NCI-H510A treated with DMSO at 0.1 percent for 48 hours (cell line): ENCODE results near the gene DNMT3B.
"Not testable (repeated sequence)": the region's sequence is repeated elsewhere in the genome, so short reads cannot be mapped to it uniquely, and the experiment has no call there.

Experiments used
- DNase-seq: peaks from one replicate; lab custom pipeline; 2025; lab: John Stamatoyannopoulos, UW

Gene DNMT3B

DNA sequence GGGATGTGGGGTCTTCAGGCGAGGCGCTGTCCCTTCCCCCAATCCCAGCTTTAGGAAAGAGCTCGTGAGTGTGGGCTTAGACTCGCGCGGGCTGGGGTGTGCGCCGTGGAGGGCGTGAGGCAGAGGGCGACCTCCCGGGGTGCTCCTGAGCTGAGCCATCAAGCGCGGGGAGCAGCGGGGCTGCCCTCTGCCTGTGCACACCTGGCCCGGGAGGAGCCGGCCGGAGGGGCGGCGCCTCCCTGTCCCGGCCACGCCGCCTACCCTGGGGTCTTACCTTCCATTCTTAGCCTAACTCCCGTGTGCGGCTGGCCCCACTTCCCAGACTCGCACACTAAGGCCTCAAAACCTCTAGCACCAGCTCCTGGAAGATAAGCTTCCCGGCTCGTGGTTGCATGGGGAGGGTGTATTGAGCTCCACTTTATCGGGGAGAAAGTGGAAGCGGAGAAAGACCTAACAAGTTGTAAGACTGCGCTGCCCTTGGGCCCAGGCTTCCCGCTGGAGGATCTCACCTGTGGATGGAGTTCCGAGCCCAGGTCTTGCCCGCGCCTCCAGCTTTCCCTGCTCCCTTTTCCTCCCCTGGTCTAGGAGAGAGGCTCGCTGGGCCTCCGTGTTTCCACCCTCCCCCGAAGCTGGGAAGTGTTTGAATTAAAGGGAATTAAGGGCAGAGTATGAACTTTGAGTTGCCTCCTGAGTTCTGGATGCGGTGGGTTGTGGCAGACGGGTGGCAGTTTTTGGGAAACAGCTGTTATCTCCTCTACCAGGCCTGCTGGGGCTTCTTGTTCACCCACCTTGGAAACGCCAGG, 1.2 kb downstream of the DNMT3B start:
- peak; percentile 44 for DNase-seq

DNA sequence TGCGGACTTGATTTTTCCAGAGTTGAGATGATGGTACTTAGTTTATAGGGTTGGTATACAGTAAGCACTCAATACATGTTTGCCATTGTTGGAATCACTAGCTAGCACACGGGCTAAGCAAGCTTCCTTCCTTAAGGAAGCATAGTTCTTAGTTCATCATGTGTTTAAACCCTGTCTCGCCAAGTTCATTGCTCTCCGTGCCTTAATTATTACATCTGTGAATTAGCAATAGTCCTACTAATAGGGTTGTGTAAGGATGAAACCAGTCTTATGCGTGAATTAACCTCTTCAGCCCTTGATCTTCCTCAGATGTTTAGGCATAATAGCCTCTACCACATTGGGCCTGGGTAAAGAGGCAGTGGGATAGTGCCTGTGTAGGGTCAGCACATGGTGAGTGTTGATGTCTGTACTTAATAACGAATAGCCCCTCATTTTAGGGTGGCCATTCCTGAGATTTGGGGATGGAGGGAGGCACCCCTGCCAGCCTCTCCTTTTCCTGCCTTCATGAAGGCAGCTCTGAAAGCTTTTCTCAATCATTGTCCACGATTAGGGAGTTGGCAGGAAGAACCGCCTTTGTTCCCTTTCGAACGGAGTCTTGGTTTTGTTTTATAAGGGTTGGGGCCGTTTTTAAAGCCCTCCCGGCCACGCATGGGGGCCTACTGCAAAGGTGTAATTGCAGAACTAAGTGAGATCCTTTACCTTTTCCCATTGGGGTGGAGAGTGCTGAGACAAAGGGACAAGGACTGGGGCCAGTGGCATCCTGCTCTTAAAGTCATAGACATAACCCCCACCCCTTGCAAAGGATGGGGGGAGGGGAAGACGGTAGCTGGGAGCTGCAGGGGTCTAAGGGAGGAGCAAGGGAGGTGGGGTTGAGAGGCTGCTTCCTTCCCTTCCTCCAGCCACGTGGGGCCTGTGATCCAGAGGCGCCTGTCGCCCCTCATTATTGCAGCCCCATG, 2.1 kb downstream of the DNMT3B start:
- no peak for DNase-seq

DNA sequence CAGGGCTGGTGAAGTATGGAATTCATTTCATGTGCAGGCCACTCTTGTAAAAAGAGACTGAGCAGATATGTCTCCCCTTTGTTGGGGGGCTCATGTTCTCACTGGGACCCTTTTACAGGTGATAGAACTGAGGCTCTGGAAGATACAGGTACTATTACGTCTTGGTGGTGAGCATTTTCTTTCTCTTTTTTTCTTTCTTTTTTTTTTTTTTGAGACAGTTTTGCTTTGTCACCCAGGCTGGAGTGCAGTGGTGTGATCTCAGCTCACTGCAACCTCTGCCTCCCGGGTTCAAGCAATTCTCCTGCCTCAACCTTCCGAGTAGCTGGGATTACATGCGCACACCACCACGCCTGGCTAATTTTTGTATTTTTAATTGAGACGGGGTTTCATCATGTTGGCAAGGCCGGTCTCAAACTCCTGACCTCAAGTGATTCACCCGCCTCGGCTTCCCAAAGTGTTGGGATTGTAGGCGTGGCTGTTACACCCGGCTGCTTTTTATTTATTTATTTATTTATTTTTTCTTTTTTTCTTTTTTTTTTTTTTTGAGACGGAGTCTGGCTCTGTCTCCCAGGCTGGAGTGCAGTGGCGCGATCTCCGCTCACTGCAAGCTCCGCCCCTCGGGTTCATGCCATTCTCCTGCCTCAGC, 3.2 kb downstream of the DNMT3B start:
- not testable (repeated sequence) for DNase-seq

DNA sequence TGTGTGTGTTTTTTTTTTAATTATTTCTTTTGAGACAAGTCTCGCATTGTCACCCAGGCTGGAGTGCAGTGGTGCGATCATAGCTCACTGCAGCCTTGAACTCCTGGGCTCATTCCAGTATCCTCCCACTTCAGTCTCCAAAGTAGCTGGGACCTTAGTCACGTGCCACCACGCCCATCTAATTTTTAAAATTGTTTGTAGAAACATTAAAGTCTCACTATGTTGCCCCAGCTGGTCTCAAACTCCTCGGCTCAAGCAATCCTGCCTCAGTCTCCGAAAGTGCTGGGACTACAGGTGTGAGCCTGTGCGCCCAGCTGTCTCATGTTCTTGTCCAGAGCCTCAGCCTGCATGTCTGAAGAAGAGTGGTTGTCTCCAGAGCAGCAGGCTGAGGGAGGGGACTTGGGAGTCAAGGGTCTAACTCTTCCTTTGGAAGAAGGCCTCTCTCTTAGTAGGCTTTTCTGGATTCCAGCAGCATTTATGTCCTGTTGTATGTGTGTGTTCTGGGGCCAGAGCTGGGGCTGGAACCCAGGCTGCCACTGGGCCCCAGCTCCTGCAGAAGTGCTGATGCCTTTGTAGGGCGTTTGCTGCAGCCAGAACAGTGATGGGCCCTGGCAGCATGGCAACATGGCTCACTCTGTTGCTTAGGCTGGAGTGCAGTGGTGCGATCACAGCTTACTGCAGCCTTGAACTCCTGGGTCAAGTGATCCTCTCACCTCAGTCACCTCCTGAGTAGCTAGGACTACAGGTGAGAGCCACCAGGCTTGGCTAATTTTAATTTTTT, 5.4 kb downstream of the DNMT3B start:
- DNase-seq, result no peak

DNA sequence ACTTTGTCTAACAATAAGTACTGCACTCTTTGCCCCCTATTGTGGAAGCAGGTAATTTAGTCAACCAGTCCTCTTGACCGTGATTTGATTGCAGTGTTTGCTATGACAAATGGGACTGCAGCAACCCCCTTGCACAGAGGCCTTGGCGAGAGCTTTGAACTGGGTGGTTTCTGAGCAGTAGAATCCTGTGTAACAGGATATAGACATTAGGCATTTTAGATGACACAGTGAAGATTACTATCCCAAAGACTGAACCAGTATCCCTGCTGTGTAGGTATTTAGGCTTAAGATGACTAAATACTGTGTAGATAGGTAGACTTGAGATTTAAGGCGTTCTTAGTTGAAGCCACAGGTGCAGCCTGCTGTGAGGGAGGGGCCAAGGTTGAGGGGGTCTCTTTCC, 9.9 kb downstream of the DNMT3B start:
- DNase-seq, result no peak

DNA sequence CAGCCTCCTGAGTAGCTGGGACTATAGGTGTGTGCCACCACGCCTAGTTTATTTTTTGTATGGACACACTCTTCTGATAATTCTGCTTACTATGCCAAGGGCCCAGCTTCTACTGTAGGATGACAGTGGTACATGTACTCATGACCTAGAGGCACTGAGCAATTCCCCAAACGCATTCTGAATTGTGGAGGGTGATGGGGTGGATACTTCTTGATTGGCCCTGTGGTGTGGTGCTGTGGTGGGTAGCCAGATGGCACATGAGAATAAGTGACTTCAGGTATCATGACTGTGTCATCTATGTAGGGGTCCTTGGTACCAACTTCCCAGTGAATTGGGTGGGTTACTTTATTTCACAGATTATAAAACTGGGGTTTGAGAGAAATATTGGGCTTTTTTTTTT, 11.0 kb downstream of the DNMT3B start:
- no peak for DNase-seq

DNA sequence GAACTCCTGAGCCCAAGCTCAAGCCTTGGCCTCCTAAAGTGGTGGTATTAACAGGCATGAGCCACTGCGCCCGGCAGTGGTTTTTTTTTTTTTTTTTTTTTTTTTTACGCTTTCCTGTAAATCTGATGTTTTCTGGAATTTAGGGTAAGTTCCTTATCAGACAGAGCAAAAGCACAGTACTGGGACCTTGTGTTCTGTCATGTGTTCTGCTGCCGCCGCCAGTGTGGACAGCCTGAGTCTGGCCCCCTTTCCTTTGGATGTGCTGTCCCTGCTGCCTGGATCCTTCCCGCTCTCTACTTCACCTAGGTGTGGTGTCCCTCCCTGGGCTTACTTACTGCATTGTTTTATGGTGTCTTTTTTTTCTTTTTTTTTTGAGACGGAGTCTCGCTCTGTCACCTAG, 11.7 kb downstream of the DNMT3B start:
- no peak for DNase-seq

DNA sequence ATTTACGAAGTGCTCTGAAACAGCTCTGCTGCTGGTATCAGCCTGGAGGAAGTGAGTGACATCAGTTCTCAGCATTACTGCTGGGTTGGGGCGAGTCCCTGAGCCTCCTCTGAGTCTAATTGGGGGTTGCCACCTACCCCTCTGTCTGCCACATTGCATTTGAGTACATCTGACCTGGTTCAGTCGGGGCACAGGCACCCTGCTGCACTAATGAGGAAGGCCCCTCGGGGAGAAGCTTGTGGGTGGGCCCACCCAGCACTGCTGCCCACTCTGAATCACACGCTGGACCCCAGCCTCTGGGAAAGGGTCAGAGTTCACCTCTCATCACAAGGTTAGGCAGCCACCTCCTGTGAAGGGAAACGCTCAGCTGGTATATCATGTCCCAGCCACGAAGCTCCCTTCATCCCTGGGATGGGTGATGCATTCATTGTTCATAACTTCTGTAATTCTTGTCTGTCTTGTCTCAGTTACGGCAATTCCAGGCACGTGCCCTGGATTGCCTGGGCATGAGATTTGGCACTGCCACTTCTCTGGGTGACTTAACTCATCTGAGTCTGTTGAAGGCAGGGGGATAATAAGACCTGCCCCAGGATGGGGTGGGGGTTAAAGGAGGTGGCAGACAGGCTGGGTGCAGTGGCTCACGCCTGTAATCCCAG, 13.3 kb downstream of the DNMT3B start:
- DNase-seq, result no peak

DNA sequence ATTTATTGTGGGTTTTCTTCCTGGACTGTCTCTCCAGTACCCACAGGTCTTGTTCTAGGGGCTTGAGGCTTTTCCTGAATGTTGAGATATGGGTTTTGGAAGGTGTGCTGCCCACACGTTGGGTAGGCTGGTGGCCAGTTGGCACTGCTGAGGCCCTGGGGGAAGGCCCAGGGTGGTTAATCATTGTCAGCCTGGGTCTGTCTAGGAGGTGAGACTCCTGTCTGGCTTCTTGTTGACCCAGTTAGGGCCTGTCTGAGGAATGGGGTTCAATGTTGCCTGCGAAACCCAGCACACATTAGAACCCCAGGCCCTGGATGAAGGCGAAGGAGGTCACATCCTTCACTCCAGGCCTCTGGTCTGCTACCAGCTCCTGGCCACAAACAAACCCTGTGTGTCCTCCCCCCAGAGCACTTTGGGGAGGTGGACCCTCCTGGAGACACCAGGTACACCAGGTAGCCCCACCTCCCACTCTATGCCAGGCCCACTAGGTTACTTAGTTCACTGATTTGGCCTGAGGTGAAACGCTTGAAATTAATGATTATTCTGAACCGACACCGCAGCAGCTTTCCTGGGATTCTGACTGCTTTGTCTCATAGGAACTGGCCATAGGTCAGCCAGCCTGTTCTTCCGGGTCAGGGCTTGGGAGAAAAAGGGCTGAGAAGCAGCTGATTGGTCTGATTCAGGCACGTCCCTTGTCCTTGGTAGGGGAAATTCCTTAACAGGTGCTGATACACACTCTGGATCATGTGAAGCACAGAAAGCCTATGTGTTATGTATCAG, 15.2 kb downstream of the DNMT3B start:
- no peak for DNase-seq

DNA sequence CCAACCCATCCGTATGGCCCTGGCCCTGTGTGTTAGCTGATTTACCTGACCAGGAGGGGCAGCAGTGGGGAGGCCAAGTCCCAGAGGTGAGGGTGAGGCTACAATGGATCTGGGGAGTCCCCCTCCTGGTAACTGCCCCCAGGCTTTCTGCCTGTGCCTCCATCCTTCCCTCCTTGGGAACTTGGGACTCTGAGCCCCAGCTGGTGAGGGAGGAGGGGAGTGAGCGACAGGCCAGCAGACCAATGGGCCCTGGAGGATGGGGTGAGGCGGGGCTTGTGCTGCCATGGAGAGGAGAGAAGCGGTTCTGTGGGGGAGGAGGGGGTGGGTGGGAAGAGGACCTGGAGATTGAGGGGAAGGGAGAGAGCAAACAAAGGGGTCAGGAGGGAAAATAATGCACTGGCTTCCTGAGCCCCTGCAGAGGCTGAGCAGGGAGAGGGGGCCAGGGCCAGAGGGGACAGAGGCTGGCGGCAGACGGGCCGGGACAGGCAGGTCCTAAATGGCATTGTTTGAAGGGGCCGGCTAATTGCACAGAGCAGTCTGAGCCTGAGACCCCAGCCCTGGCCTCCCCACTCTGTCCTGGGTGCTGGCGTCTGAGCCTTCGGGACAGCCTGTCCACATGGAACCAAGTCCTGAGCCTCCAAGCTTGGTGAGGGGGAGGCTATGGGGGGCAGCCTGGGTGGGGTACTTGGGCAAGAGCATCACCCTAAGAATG, 17.5 kb downstream of the DNMT3B start:
- no peak for DNase-seq

DNA sequence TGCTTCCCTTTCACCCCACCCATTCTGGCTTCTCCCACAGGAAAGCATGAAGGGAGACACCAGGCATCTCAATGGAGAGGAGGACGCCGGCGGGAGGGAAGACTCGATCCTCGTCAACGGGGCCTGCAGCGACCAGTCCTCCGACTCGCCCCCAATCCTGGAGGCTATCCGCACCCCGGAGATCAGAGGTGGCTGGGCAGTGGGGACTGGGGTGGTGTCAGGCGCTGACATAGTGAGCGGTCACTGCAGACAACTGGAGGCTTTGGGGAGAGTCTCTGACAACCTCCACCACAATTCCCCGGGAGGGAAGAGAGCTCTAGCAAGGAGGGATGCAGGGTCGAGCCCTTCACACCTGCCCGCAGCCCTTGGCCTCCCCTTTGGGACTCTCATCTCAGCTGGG, 18.1 kb downstream of the DNMT3B start:
- DNase-seq, result no peak

DNA sequence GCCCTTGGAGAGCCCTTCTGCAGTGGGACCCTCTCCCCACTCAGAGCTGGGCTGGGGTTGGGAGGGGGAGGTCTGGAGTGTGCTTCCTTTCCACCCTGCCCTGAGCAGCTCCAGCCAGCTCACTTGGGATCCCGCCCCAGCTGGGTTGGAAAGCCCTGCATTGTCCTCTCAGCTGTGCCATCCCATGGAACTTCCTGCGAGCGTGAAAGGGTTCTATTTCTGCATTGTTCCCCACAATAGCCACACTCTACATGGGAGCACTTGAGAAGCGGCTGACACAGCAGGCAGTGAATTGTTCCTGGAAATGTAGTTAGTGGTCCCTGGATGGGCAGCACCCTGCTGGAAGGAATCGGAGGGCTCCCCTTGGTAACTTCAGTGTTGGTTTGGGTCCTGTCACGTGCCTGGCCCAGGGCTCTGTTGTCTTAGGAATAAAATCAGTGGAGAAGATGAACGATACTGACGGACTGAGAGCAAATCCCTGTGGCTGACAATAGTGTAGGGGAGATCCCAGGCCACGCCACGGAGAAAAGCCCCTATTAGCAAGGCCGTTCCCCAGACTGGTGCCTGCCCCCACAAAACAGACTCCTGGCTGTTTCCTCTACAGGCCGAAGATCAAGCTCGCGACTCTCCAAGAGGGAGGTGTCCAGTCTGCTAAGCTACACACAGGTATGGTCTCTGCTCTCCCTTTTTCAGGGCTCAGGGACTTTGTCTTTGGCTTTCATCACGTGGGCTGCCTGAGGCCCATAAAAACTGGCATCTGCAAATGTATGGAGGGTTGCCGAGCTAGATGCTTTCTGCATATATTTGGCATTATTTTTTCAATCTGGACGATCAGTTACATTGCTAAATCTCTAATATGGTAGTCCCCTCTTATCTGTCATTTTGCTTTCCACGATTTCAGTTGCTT, 18.8 kb downstream of the DNMT3B start:
- no peak for DNase-seq

DNA sequence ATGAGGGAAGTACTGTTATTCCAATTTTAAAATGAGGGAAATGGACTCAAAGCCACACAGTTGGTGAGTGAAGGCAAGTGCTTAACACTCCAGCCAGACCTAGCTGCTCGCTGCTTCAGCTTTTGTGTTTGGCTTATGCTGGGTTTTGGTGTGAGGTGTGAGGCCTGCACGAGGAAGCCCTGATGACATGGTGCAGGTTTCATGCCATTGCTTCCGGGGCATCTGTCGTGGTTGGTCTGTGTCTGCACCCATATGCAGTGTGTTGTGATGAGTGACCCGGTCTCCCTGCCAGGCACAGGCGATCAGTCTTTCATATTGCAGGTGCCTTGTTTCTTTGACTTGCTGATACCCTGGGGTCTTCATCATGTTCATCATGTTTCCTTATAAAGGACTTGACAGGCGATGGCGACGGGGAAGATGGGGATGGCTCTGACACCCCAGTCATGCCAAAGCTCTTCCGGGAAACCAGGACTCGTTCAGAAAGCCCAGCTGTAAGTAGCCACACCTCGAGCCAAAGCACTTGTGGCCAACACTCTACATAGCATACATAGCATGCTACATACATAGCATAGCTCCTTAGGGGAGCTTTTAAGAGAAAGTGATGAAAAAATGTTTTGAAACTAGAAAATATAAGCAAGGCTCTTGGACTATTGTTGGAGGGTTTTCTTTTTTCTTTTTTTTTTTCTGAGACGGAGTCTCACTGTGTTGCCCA, 22.3 kb downstream of the DNMT3B start:
- no peak for DNase-seq

DNA sequence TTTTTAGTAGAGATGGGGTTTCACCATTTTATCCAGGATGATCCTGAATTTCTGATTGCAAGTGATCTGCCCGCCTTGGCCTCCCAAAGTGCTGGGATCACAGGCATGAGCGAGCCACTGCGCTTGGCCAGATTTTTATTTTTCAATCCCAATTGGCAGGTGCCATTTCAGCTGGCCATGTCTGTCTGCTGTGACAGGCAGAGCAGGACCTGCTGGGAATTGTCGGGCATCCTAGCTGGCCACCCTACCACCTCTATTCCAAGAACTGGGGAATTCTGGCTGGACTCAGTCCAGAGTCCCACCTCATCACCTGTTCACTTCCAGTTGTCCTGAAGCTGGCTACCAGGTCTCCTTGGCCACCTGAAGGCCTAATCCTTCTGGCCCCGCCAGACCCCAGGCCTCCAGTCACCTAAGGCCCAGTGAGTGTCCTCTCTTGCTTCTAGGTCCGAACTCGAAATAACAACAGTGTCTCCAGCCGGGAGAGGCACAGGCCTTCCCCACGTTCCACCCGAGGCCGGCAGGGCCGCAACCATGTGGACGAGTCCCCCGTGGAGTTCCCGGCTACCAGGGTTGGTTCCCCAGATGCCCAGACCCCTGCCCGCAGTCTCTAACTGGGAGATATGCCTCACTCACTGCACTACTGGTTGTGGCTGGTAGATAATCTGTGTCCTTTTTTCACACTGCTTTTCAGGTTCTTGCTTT, 24.0 kb downstream of the DNMT3B start:
- DNase-seq, result no peak

DNA sequence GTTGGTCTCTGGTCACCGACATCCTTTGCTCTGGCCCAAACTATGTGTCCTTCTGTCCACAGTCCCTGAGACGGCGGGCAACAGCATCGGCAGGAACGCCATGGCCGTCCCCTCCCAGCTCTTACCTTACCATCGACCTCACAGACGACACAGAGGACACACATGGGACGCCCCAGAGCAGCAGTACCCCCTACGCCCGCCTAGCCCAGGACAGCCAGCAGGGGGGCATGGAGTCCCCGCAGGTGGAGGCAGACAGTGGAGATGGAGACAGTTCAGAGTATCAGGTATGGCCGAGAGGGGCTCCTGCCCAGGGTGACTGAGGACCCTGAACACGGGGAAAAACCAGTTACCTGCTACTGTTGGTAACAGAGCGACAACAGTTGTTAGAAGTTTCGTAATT, 25.0 kb downstream of the DNMT3B start:
- DNase-seq, result no peak

DNA sequence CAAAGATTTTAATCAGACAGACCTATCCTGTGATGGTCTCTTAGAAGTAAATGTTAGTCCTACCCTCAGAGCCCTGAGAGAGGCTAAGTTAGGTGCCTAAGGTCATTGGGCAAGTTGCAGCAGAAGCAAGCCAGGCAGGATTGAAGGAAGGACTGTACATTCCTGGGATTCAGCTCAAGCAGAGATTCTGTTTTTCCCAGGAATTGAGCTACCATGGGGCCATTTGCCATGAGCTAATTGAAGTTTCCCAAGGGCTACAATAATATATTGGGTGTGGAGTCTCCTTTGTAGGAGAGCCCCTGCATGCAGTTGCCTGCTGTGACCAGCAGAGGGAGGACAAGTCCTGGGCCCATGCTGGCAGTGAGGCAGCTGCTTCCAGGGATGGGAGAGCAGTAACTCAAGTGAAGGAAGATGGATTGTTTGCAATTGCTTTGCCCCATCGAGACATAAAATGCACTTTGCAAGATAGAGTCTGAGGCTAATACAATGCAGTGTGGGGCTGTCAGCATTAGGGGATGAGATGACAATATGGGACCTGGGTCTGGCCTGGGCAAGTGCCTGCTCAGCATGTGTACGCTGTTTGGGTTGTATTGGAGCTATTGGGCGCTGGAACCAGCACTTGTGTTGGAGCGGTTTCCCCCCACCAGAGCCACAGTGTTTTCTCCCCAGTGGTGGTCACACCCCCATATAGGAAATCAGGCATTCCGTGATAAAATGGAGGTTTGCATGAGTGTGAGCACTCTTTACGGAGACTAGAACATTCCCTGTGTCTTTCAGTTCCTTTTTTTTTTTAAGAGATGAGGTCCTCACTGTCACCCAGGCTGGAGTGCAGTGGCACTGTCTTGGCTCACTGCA, 27.9 kb downstream of the DNMT3B start:
- DNase-seq, result peak; percentile 80

DNA sequence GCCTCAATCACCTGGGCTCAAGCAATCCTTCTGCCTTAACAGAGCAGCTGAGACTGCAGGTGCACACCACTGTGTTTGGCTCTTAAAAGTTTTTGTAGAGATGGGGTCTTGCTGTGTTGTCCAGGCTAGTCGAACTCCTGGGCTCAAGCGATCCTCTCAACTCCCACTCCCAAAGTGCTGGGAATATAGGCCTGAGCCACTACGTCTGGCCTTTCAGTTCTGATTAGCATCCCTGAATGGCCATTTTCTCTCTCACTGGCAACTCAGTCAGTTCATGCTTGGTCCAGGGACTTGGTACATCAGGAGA, 28.5 kb downstream of the DNMT3B start:
- no peak for DNase-seq
